Colon (tissue), 2 donors: Measurements from ENCODE around the gene VTN.

Experiments
- FAIRE-seq: peaks from 2 replicates; lab custom pipeline; 2012; peaks lifted over from hg19 to GRCh38; lab: Jason Lieb, UNC
- donor health status: control.
- donor health status: control.

The VTN gene

GRCh38 chr17:28395968-28396367 is 25.9 kb upstream of the VTN start:
- no peak for FAIRE-seq

DNA sequence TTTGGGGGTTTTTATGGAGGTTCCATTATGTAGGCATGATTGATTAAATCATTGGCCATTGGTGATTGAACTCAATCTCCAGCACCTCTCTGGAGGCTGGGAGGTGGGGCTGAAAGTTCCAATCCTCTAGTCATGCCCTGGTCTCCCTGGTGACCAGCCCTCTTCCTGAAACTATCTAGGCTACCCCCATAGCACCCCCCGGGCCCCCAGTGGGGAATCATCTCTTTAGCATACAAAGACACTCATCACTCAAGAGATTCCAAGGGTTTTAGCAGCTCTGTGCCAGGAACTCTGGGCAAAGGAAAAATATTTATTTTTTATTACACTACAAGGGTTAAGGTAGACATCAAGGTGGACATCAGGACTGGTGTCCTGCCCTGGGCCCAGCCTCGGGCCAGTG is 25.3 kb upstream of the VTN start:
- no peak for FAIRE-seq

DNA sequence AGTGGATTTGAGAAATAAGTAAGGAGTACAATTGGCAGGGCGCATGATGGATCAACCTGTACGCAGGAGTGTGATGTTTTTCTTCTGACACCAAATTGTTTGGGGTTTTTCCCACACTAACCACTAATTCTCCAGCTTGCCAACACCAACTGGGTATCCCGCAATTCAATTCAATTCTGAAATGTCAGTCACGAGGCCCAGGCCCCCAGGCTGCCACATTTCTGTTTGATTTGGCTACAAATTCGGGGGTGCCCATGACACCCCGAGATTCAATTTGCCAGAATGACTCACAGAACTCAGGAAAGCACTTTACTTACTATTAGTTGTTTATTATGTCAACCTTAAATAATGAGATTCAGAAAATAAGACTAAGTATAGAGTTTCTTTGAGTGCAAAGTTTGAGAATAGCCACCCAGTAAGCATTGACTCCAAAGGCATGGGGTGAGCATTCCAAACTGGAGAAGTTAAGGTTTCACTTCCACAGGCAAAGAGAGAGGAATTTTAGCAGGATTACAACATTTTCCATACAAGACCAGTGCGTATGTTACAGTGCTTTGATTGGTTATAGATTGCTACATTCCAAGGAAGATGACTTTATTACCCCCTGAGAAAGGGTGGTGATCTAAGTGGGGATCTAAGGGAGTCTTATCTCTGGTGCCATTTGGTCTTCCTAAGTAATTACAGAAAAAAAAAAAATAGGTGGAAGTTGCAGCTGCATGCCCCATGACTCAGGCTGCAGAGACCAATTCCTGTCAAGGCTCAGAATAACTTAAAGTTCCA is 24.4 kb upstream of the VTN start:
- no peak for FAIRE-seq

GRCh38 chr17:28392491-28392890 is 22.4 kb upstream of the VTN start:
- no peak for FAIRE-seq

- no peak for FAIRE-seq
Measured at GRCh38 chr17:28391401-28391800, 21.3 kb upstream of the VTN start.

DNA sequence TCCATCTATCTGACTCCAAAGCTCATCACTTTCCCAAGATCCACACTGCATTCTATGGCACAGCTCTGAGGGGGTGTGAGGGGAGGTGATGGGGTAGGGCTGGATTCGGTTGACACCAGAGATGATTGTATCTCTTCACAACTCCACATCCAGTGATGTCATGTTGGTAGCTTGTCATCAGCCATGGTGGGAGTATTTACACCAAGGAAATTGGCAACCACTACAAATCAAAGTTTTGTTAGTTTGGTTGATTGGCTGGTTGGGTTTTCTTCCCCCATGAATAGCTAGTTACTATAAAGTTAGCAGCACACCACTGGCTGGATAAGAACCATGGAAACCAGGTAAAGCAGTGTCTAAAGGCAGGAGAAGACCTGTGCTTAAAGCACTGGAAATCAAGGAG is 20.9 kb upstream of the VTN start:
- no peak for FAIRE-seq

- no peak for FAIRE-seq
Measured at GRCh38 chr17:28390563-28390962, 20.5 kb upstream of the VTN start.

- no peak for FAIRE-seq
Measured at GRCh38 chr17:28390141-28390540, 20.0 kb upstream of the VTN start.

DNA sequence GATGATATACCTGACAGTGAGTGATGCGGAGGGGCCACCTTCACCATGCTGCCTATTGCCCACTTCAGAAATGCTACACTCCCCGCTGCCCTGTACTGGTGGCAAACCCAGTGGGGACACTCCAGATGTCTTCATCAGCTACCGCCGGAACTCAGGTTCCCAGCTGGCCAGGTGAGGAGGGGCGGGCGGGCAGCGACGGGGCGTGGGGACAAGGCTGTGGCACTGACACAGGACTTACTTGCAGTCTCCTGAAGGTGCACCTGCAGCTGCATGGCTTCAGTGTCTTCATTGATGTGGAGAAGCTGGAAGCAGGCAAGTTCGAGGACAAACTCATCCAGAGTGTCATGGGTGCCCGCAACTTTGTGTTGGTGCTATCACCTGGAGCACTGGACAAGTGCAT is 18.0 kb upstream of the VTN start:
- FAIRE-seq, result no peak

DNA sequence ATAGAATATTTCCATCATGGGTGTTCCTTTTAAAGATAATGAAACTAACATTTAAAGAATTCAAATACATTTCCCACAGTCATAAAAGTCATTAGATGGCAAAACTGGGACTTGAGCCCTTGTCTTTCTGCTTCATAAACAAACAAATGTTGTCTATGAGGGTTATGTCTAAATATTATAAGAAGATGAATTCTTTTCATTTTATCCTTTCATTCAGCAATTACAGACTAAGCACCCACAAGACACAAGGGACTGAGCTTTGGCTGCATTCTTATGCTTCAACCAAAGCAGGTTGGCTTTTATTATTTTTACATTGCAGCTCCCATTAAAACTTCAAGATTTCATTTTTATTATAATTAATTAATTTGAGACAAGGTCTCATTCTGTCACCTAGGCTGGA is 16.3 kb upstream of the VTN start:
- FAIRE-seq, result no peak

GRCh38 chr17:28385406-28385805 is 15.3 kb upstream of the VTN start:
- FAIRE-seq, result no peak

DNA sequence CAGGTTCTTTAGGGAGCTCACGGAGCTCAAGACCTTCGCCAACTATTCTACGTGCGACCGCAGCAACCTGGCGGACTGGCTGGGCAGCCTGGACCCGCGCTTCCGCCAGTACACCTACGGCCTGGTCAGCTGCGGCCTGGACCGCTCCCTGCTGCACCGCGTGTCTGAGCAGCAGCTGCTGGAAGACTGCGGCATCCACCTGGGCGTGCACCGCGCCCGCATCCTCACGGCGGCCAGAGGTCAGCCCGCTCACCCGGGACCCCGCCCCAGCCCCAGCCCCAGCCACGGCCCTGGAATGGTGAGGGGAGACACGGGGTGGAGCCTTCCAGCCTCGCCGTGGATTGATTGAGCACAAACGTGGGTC is 14.9 kb upstream of the VTN start:
- no peak for FAIRE-seq

DNA sequence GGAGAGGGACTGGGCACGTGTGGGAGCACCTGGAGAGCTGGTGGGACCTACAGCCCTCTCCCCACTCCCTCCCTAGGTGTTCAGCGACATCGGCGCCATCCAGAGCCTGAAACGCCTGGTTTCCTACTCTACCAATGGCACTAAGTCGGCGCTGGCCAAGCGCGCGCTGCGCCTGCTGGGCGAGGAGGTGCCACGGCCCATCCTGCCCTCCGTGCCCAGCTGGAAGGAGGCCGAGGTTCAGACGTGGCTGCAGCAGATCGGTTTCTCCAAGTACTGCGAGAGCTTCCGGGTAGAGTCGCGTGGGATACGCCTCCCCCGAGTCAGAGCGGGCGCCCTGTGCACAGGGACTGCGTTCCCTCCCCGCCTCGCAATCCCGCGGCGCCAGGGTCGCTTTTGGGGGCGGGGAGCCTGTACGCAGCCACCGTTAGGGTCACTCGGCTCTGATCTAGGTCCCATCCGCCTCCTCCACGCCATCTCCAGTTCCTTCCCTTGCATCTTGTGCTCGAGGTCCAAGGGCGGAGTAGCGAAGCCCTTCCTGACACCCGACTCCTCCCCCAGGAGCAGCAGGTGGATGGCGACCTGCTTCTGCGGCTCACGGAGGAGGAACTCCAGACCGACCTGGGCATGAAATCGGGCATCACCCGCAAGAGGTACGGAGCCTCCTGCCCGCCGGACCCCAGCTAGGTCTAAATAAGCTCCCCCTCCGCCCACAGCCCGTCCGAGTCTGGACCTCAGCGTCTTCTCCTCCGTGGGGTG is 14.4 kb upstream of the VTN start:
- no peak for FAIRE-seq

DNA sequence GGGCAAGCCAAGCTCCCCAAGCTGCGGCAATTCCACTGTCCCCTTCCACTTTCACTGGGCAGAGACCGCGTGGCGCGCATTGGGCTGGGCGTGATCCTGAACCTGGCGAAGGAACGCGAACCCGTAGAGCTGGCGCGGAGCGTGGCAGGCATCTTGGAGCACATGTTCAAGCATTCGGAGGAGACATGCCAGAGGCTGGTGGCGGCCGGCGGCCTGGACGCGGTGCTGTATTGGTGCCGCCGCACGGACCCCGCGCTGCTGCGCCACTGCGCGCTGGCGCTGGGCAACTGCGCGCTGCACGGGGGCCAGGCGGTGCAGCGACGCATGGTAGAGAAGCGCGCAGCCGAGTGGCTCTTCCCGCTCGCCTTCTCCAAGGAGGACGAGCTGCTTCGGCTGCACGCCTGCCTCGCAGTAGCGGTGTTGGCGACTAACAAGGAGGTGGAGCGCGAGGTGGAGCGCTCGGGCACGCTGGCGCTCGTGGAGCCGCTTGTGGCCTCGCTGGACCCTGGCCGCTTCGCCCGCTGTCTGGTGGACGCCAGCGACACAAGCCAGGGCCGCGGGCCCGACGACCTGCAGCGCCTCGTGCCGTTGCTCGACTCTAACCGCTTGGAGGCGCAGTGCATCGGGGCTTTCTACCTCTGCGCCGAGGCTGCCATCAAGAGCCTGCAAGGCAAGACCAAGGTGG is 11.2 kb upstream of the VTN start:
- FAIRE-seq, result no peak

GRCh38 chr17:28379814-28380801 is 10.0 kb upstream of the VTN start:
- FAIRE-seq, result no peak

- FAIRE-seq, result no peak
Measured at GRCh38 chr17:28372945-28373274, 2.8 kb upstream of the VTN start.

- FAIRE-seq, result no peak
Measured at GRCh38 chr17:28372203-28372944, 2.3 kb upstream of the VTN start.

DNA sequence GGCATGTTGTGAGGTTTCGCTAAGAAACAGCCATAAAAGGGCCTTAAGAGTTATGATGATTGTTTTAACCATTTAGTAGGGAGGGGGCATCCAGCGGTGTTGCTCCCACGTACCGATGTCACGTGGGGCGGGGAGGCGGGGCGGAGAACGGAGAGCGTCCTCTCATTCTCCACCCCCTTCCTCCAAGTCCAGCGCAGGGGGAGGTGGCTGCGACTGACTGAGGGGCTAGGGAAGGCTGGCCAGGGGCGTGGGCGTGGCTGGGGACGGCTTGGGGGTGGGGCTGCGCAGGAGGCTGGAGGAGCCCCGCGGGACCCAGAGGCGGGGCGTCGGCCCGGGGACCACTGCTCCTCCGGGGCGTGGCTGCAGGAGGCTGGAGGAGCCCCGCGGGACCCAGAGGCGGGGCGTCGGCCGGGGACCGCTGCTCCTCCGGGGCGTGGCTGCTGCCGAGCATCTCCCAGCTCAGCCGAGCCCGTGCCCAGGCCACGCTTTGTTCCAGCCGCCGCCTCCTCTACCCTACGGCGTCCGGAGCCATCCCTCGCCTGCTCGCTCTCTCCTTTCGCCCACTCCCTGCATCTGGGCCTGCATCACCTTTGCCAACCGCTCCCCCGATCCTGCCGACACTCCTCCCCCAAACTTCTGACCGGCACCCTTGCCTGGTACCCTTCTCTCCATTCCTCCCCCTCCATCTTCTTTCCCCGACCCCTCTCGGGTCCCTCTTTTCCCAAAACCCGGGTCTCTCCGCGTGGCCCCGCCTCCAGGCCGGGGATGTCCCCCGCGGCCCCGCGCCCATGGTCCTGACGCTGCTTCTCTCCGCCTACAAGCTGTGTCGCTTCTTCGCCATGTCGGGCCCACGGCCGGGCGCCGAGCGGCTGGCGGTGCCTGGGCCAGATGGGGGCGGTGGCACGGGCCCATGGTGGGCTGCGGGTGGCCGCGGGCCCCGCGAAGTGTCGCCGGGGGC is 1.4 kb upstream of the VTN start, which contains the start of gene SARM1:
Gene SARM1, plus strand, starts transcription at position 450 of the 958 bp plus-strand sequence. Its CDS starts 339 bp downstream, at position 789.
- no peak for FAIRE-seq

GRCh38 chr17:28370744-28371103 is 617 bp upstream of the VTN start:
- FAIRE-seq, result no peak

GRCh38 chr17:28369684-28370034 is 448 bp downstream of the VTN start:
- no peak for FAIRE-seq
